Stomach (tissue), 4 donors: ENCODE measurements around the gene CENPA.

Experiments
- POLR2A ChIP-seq, 4 donors: fragments of 450-650 bp; IDR thresholded peaks; one replicate each; pipeline ENCODE4 v1.6.1; 2016; ENCODE audit warnings: antibody characterized with exemption in 4 of 4, control low read depth in 2 of 4, mild to moderate bottlenecking in 1 of 4, moderate library complexity in 1 of 4
- TF ChIP-seq, protein P1 (sequence below), 7 experiments: fragments of 450-650 bp in 4 of 7; fragments of 200-600 bp in 3 of 7; sonication (generic) in 3 of 7; IDR thresholded peaks; one replicate each; pipeline ENCODE4 v1.5.1; 2016 to 2019; ENCODE audit warnings: antibody characterized with exemption in 7 of 7, control low read depth in 2 of 7, mild to moderate bottlenecking in 1 of 7

DNA sequence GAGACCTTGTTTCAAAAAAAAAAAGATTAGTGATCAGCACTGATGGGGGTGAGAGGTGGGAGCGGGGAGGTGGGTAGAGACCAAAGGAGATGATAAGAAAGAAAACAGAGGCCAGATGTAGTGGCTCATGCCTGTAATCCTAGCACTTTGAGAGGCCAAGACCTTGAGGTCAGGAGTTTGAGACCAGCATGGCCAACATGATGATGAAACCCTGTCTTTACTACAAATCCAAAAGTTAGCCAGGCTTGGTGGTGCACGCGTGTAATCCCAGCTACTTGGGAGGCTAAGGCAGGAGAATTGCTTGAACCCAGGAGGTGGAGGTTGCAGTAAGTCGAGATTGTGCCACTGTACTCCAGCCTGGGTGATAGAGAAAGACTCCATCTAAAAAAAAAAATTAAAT lies 31.3 kb upstream of the CENPA start:
- TF ChIP-seq POLR2A (IDR thresholded peaks at IDR 0.05): no peak
- TF ChIP-seq, protein P1, sequence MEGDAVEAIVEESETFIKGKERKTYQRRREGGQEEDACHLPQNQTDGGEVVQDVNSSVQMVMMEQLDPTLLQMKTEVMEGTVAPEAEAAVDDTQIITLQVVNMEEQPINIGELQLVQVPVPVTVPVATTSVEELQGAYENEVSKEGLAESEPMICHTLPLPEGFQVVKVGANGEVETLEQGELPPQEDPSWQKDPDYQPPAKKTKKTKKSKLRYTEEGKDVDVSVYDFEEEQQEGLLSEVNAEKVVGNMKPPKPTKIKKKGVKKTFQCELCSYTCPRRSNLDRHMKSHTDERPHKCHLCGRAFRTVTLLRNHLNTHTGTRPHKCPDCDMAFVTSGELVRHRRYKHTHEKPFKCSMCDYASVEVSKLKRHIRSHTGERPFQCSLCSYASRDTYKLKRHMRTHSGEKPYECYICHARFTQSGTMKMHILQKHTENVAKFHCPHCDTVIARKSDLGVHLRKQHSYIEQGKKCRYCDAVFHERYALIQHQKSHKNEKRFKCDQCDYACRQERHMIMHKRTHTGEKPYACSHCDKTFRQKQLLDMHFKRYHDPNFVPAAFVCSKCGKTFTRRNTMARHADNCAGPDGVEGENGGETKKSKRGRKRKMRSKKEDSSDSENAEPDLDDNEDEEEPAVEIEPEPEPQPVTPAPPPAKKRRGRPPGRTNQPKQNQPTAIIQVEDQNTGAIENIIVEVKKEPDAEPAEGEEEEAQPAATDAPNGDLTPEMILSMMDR (IDR thresholded peaks at IDR 0.05): no peak
